GM12878 (cell line): ENCODE measurements around the gene CANX. TPM values are rescaled to one million over a fixed set of nuclear protein-coding genes. Genes with fewer than 3 reads are reported as not detected.

ENCODE experiments used
- BCL3 ChIP-seq: IDR thresholded peaks from 2 replicates; pipeline ENCODE4 v1.6.1; 2011; ENCODE audit warnings: borderline replicate concordance, low read depth, mild to moderate bottlenecking, moderate library complexity, low read length; ENCODE audit not compliant: insufficient read depth, poor library complexity, severe bottlenecking
- BHLHE40 ChIP-seq, 2 experiments: fragments of 450-650 bp in 1 of 2; IDR thresholded peaks; 2 replicates each; pipeline ENCODE4 v1.6.1; 2011 to 2017; ENCODE audit warnings: low read depth in 2 of 2, borderline replicate concordance in 1 of 2, improper control_type of control experiment in 1 of 2, low read length in 1 of 2, mild to moderate bottlenecking in 1 of 2
- CEBPB ChIP-seq, 2 experiments: fragments of 150-350 bp in 1 of 2; IDR thresholded peaks; 2 replicates each; pipeline ENCODE4 v1.6.1; 2012 to 2014; ENCODE audit warnings: low read depth in 2 of 2, low read length in 2 of 2, borderline replicate concordance in 1 of 2, inconsistent platforms in 1 of 2
- CHD1 ChIP-seq: IDR thresholded peaks from 2 replicates; pipeline ENCODE4 v1.6.1; 2012; ENCODE audit warnings: low read depth, low read length, improper control_type of control experiment
- CHD2 ChIP-seq: IDR thresholded peaks from 2 replicates; pipeline ENCODE4 v1.6.1; 2011; ENCODE audit warnings: low read depth, low read length, improper control_type of control experiment, borderline replicate concordance
- CREB1 ChIP-seq: IDR thresholded peaks from 2 replicates; pipeline ENCODE4 v1.6.1; 2012; ENCODE audit warnings: low read depth, mild to moderate bottlenecking, inconsistent platforms
- CREM ChIP-seq: IDR thresholded peaks from 2 replicates; pipeline ENCODE4 v1.6.1; 2014; ENCODE audit warnings: antibody characterized with exemption, low read depth
- DPF2 ChIP-seq: fragments of 450-650 bp; IDR thresholded peaks from 2 replicates; pipeline ENCODE4 v1.6.1; 2017; ENCODE audit warnings: mild to moderate bottlenecking
- FOXM1 ChIP-seq: IDR thresholded peaks from 2 replicates; pipeline ENCODE4 v1.6.1; 2012; ENCODE audit warnings: low read depth, mild to moderate bottlenecking, inconsistent platforms, low read length, moderate library complexity
- HCFC1 ChIP-seq: fragments of 150-350 bp; IDR thresholded peaks from 2 replicates; pipeline ENCODE4 v1.6.1; 2014; ENCODE audit warnings: low read length
- KAT2A ChIP-seq: conservative IDR thresholded peaks from 2 replicates; pipeline ENCODE4 v1.6.1; 2011; ENCODE audit warnings: low read depth, low read length; ENCODE audit not compliant: control insufficient read depth
- MAX ChIP-seq: IDR thresholded peaks from 2 replicates; pipeline ENCODE4 v1.6.1; 2012; ENCODE audit warnings: low read depth, low read length, improper control_type of control experiment
- MXI1 ChIP-seq: fragments of 150-350 bp; IDR thresholded peaks from 2 replicates; pipeline ENCODE4 v1.6.1; 2011; ENCODE audit warnings: low read depth, mild to moderate bottlenecking, inconsistent platforms, low read length, improper control_type of control experiment
- NFYA ChIP-seq: IDR thresholded peaks from 2 replicates; pipeline ENCODE4 v1.6.1; 2011; ENCODE audit warnings: low read depth, mild to moderate bottlenecking, low read length, improper control_type of control experiment, borderline replicate concordance
- NFYB ChIP-seq: IDR thresholded peaks from 2 replicates; pipeline ENCODE4 v1.6.1; 2011; ENCODE audit warnings: low read depth, mild to moderate bottlenecking, low read length, improper control_type of control experiment, moderate library complexity; ENCODE audit not compliant: insufficient read depth
- NR2C1 ChIP-seq: fragments of 450-650 bp; IDR thresholded peaks from 2 replicates; pipeline ENCODE4 v1.6.1; 2017; ENCODE audit warnings: antibody characterized with exemption, mild to moderate bottlenecking, moderate library complexity
- NR2C2 ChIP-seq: IDR thresholded peaks from 2 replicates; pipeline ENCODE4 v1.6.1; 2011; ENCODE audit warnings: borderline replicate concordance, low read depth; ENCODE audit not compliant: control insufficient read depth, insufficient read length
- PAX5 ChIP-seq: IDR thresholded peaks from 2 replicates; pipeline ENCODE4 v1.6.1; 2011; ENCODE audit warnings: low read depth, low read length, borderline replicate concordance
- PML ChIP-seq: IDR thresholded peaks from 2 replicates; pipeline ENCODE4 v1.6.1; 2012; ENCODE audit warnings: low read length, inconsistent platforms
- POLR2AphosphoS2 ChIP-seq: IDR thresholded peaks from 2 replicates; pipeline ENCODE4 v1.6.1; 2011; ENCODE audit warnings: low read depth, mild to moderate bottlenecking, low read length, improper control_type of control experiment, moderate library complexity
- POLR2AphosphoS5 ChIP-seq: IDR thresholded peaks from 2 replicates; pipeline ENCODE4 v1.6.1; 2011; ENCODE audit warnings: mild to moderate bottlenecking, low read length, inconsistent platforms
- RAD21 ChIP-seq: IDR thresholded peaks from 2 replicates; pipeline ENCODE4 v1.6.1; 2011; ENCODE audit warnings: mild to moderate bottlenecking, low read depth, low read length, moderate library complexity; ENCODE audit not compliant: insufficient read depth
- RAD51 ChIP-seq: fragments of 450-650 bp; IDR thresholded peaks from 2 replicates; pipeline ENCODE4 v1.6.1; 2016; ENCODE audit warnings: moderate library complexity, mild to moderate bottlenecking, inconsistent platforms
- RFX5 ChIP-seq: IDR thresholded peaks from 2 replicates; pipeline ENCODE4 v1.6.1; 2011; ENCODE audit warnings: low read depth, low read length, improper control_type of control experiment
- SIN3A ChIP-seq: IDR thresholded peaks from 2 replicates; pipeline ENCODE4 v1.6.1; 2012; ENCODE audit warnings: low read depth, low read length, improper control_type of control experiment
- ZBED1 ChIP-seq: IDR thresholded peaks from 2 replicates; pipeline ENCODE4 v1.6.1; 2016; ENCODE audit warnings: borderline replicate concordance
- ZNF217 ChIP-seq: fragments of 450-650 bp; IDR thresholded peaks from 2 replicates; pipeline ENCODE4 v1.6.1; 2017; ENCODE audit warnings: antibody characterized with exemption, mild to moderate bottlenecking
- polyA plus RNA-seq, 11 experiments: library from polyadenylated mRNA; depleted of rRNA in 4 of 11; unstranded in 6 of 11; stranded (reverse) in 5 of 11; fragments of >200 nt; fragmentation: Nextera tagmentation in 4 of 11; fragmentation: Illumina TruSeq in 1 of 11; extraction: Ambion mirVana in 4 of 11; extraction: Trizol in 1 of 11; gene quantifications; 1 replicate in 1 of 11; 2 replicates in 10 of 11; pipeline versions ENCODE4 v1.2.1 to v1.2.3, GENCODE V29; 2011 to 2016; ENCODE audit warnings: inconsistent platforms in 2 of 11, missing spikeins in 2 of 11, low read depth in 1 of 11
- total RNA-seq, 4 experiments: library from RNA; depleted of rRNA in 3 of 4; stranded (reverse); fragments of >200 nt in 3 of 4; fragmentation: Illumina TruSeq in 1 of 4; extraction: Trizol in 1 of 4; gene quantifications; 2 replicates each; pipeline versions ENCODE4 v1.2.1 to v1.2.3, GENCODE V29; 2013 to 2021
- TF ChIP-seq, protein P1 (sequence below): IDR thresholded peaks from 2 replicates; pipeline ENCODE4 v1.6.1; 2011; ENCODE audit warnings: borderline replicate concordance, low read depth, mild to moderate bottlenecking, moderate library complexity, mixed read lengths, low read length; ENCODE audit not compliant: insufficient read depth; ENCODE audit errors: extremely low read length
- TF ChIP-seq, protein P2 (sequence below): fragments of 150-350 bp; IDR thresholded peaks from 2 replicates; pipeline ENCODE4 v1.6.1; 2014; ENCODE audit warnings: mild to moderate bottlenecking, low read depth, low read length

The CANX gene
- total and polyA plus RNA-seq, 10 of the 15 experiments (the other 5 are each of a cell fraction or from before 2014, with no cell fraction given), result 78.2 to 602 (median 412) TPM

- TF ChIP-seq CEBPB (IDR thresholded peaks at IDR 0.05; ENCODE audit: borderline replicate concordance in 1 of 2, low read depth in 2 of 2, low read length in 2 of 2) (no peak), MXI1 (peak; percentile 60; the same call in 1 of the 2 replicates), RAD21 (no peak), BCL3 (peak; percentile 42), SIN3A (0 out of 2 replicates have a peak, but pooled peaks have one; percentile 41), HCFC1 (peak; percentile 33), POLR2AphosphoS2 (peak; percentile 84), ZBED1 (no peak), KAT2A (no peak), RFX5 (peak; percentile 65; the same call in 1 of the 2 replicates), MAX (peak; percentile 51; the same call in 1 of the 2 replicates), BHLHE40 (IDR thresholded peaks at IDR 0.05; ENCODE audit: borderline replicate concordance in 1 of 2, low read depth in 2 of 2, low read length in 1 of 2) (peak; percentile 6 to 27; a peak in 1 of 4 replicates), FOXM1 (peak; percentile 8; the same call in 1 of the 2 replicates), PML (peak; percentile 93; the same call in 1 of the 2 replicates), POLR2AphosphoS5 (peak; percentile 49; the same call in 1 of the 2 replicates), NFYB (peak; percentile 92), CREM (peak; percentile 85), NFYA (no peak), CHD2 (peak; percentile 78; the same call in 1 of the 2 replicates), CHD1 (peak; percentile 46; the same call in 1 of the 2 replicates), RAD51 (no peak), ZNF217 (no peak), DPF2 (peak; percentile 98), PAX5 (no peak), CREB1 (peak; percentile 94), NR2C2 (no peak), NR2C1 (peak; percentile 19)
- TF ChIP-seq, protein P1, sequence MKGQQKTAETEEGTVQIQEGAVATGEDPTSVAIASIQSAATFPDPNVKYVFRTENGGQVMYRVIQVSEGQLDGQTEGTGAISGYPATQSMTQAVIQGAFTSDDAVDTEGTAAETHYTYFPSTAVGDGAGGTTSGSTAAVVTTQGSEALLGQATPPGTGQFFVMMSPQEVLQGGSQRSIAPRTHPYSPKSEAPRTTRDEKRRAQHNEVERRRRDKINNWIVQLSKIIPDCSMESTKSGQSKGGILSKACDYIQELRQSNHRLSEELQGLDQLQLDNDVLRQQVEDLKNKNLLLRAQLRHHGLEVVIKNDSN, result no peak
- TF ChIP-seq, protein P2, sequence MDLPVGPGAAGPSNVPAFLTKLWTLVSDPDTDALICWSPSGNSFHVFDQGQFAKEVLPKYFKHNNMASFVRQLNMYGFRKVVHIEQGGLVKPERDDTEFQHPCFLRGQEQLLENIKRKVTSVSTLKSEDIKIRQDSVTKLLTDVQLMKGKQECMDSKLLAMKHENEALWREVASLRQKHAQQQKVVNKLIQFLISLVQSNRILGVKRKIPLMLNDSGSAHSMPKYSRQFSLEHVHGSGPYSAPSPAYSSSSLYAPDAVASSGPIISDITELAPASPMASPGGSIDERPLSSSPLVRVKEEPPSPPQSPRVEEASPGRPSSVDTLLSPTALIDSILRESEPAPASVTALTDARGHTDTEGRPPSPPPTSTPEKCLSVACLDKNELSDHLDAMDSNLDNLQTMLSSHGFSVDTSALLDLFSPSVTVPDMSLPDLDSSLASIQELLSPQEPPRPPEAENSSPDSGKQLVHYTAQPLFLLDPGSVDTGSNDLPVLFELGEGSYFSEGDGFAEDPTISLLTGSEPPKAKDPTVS, result no peak
These were observed 33.7 kb downstream of the CANX start, which contains the start of gene MAML1 (continued) for GRCh38 chr5:179732412-179732917.
